Upper lobe of right lung (tissue), 1 donor: ENCODE data around the gene DPF1. TPM values are rescaled to one million over a fixed set of nuclear protein-coding genes. Genes with fewer than 3 reads are reported as not detected.

Source experiments
- ATAC-seq: fragments of 200-7000 bp; cut with Tn5 transposase; one replicate; pipeline ENCODE4 v1.9.1; 2020; ENCODE audit warnings: mild to moderate bottlenecking, moderate library complexity
- DNase-seq: peaks from one replicate; pipeline ENCODE4 v3.0.0-alpha.2; 2020
- H3K27ac ChIP-seq: fragments of 200-600 bp; one replicate; pipeline ENCODE4 v1.8.0; 2022
- H3K27me3 ChIP-seq: fragments of 200-600 bp; one replicate; pipeline ENCODE4 v1.8.0; 2022; ENCODE audit warnings: mild to moderate bottlenecking
- H3K36me3 ChIP-seq: fragments of 200-600 bp; one replicate; pipeline ENCODE4 v1.8.0; 2022
- H3K4me1 ChIP-seq: fragments of 200-600 bp; one replicate; pipeline ENCODE4 v1.8.0; 2022
- H3K4me3 ChIP-seq: fragments of 200-600 bp; one replicate; pipeline ENCODE4 v1.8.0; 2022; ENCODE audit warnings: mild to moderate bottlenecking
- H3K9me3 ChIP-seq: fragments of 200-600 bp; one replicate; pipeline ENCODE4 v1.8.0; 2022
- intact Hi-C: fragments of 100-400 bp; cut with DNase I; formaldehyde crosslinking; loops from one replicate; pipeline ENCODE4 v1.11.0; 2022
- total RNA-seq: library from RNA; stranded (reverse); fragmentation: NEBNext Ultra II Directional; extraction: Animal tissue kit (Norgen Biotek cat#: 25700); gene quantifications from one replicate; pipeline ENCODE4 v1.2.1, GENCODE V29; 2021
- TF ChIP-seq, protein P1 (sequence below): fragments of 200-600 bp; IDR thresholded peaks from one replicate; pipeline ENCODE4 v1.8.0; 2022; ENCODE audit warnings: antibody characterized with exemption
- donor health status: DM: no; HTN: yes; CAD: no; lungs with severe emphysema.

DPF1 gene
- total RNA-seq, 1 donor from 2014 or later = not detected

DNA sequence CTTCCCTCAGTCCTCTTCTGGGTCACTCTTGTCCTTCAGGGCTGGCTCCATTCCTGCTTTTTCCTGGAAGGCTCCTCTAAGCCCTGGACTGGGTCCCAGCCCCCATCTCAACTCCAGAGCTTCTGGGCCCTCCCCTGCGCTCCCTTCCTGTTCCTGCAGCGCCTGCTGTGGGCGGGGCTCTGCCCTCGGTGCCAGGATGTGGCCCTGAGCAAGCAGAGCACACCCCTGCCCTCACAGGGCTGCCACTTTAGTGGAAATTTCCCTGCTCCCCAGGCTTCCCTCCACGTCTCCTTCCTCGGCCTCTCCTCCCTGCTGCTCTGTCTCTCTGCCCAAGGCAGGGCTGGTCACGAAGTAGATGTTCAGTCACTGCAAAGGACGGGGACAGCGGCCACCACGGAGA is 28.8 kb downstream of the DPF1 start:
- intact Hi-C loops = no loop called here
- no peaks in the 10 kb centered on the region for H3K4me1 ChIP-seq
- TF ChIP-seq, protein P1, sequence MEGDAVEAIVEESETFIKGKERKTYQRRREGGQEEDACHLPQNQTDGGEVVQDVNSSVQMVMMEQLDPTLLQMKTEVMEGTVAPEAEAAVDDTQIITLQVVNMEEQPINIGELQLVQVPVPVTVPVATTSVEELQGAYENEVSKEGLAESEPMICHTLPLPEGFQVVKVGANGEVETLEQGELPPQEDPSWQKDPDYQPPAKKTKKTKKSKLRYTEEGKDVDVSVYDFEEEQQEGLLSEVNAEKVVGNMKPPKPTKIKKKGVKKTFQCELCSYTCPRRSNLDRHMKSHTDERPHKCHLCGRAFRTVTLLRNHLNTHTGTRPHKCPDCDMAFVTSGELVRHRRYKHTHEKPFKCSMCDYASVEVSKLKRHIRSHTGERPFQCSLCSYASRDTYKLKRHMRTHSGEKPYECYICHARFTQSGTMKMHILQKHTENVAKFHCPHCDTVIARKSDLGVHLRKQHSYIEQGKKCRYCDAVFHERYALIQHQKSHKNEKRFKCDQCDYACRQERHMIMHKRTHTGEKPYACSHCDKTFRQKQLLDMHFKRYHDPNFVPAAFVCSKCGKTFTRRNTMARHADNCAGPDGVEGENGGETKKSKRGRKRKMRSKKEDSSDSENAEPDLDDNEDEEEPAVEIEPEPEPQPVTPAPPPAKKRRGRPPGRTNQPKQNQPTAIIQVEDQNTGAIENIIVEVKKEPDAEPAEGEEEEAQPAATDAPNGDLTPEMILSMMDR = no peak
- no peak overlapping the region for H3K4me3 ChIP-seq
- no peaks in the 10 kb centered on the region for H3K27me3 ChIP-seq
- no peak for ATAC-seq
- no peak for DNase-seq
- H3K36me3 ChIP-seq = peaks cover 9% of the 10 kb centered on the region
- H3K27ac ChIP-seq = no peak overlapping the region
- no peaks in the 10 kb centered on the region for H3K9me3 ChIP-seq

DNA sequence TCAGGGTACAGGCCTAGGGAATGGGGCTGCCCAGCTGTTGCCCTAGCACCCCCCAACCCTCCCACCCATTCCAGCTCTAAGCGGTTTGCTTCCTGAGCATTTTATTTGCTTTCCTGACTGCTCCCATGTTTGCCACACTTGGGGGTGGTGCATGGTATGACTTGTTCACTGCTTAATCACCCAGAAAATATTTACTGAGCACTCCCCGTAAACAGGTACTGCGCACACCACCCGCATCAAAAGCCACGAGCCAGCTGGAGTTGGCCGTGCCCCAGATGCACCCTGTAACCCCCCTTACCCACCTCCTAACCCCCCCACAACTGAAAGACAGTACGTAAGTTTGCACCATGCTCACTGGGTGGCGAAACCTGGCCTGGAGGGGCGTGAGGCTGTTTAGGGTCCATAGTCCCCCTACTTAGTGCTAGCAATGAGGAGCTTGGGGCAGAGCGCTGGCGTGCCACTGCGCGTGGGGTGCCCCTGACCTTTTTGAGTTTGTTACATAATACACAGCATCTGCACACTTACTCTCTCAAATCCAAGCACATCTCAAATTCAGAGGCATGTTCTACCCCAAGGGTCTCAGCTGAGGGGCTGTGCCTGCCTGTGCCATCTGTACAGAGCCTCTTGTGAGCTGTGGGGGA is 29.8 kb downstream of the DPF1 start:
- no peaks in the 10 kb centered on the region for H3K27me3 ChIP-seq
- no peaks in the 10 kb centered on the region for H3K4me1 ChIP-seq
- intact Hi-C loops = no loop called here
- TF ChIP-seq, protein P1 = no peak
- H3K36me3 ChIP-seq = peaks cover 8% of the 10 kb centered on the region
- no peak overlapping the region for H3K4me3 ChIP-seq
- DNase-seq = no peak
- no peak overlapping the region for H3K27ac ChIP-seq
- H3K9me3 ChIP-seq = no peaks in the 10 kb centered on the region
- ATAC-seq = no peak

DNA sequence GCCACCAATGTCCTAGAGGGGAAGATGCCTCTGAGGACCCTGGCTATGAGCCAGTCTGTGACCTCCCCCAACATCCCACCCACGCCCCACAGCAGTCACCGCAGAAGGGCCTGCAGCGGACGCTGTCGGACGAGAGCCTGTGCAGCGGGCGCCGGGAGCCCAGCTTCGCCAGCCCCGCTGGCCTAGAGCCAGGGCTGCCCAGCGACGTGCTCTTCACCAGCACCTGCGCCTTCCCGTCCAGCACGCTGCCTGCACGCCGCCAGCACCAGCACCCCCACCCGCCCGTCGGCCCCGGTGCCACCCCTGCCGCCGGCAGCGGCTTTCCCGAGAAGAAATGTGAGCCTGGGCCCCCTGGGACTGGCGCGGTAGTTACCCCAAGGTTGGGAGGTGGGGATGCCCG is 30.6 kb downstream of the DPF1 start:
- no peak overlapping the region for H3K27ac ChIP-seq
- H3K27me3 ChIP-seq = no peaks in the 10 kb centered on the region
- H3K4me3 ChIP-seq = no peak overlapping the region
- no peaks in the 10 kb centered on the region for H3K4me1 ChIP-seq
- no peaks in the 10 kb centered on the region for H3K9me3 ChIP-seq
- DNase-seq = no peak
- peaks cover under 1% of the 10 kb centered on the region for H3K36me3 ChIP-seq
- no peak for ATAC-seq
- intact Hi-C loops = no loop called here
- TF ChIP-seq, protein P1 = no peak

DNA sequence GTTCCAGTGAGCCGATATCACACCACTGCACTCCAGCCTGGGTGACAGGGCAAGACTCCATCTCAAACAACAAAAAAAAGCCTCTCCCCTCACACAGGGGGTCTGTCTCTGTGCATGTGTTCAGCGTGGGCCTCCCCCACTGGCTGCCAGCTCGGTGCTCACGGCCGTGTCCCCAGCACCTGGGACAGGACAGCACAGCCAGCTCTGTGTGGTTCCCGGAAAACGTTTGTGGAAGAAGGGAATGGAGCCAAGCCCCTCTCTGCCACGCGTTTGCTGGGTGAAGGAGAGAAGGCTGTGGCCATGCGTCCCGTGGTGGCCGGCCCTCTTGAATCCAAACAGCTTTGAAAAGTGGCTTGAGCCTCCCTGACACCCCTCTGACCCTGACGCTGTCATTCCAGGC is 32.3 kb downstream of the DPF1 start:
- H3K27ac ChIP-seq = no peak overlapping the region
- H3K36me3 ChIP-seq = no peaks in the 10 kb centered on the region
- H3K27me3 ChIP-seq = no peaks in the 10 kb centered on the region
- TF ChIP-seq, protein P1 = no peak
- ATAC-seq (no peak), DNase-seq (no peak)
- H3K4me1 ChIP-seq = no peaks in the 10 kb centered on the region
- no peaks in the 10 kb centered on the region for H3K9me3 ChIP-seq
- intact Hi-C loops = no loop called here
- H3K4me3 ChIP-seq = no peak overlapping the region

DNA sequence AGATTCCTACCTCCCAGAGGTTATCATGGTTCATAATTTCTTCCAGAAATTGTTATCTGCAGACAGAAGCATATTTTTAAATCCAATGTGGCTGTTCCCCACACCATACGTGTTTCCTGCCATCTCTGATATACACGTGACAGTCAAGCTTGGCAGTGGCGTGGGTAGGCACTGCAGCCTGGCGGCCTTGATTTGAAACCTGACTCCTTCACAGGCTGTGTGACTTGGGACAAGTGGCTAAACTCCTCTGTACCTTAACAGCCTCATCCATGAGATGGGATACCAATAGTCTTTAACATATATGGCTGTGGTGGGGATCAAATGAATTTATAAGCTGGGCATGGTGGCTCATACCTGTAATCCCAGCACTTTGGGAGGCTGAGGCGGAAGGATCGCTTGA is 33.2 kb downstream of the DPF1 start:
- intact Hi-C loops = no loop called here
- ATAC-seq (no peak), DNase-seq (no peak)
- H3K36me3 ChIP-seq = no peaks in the 10 kb centered on the region
- no peaks in the 10 kb centered on the region for H3K4me1 ChIP-seq
- H3K9me3 ChIP-seq = no peaks in the 10 kb centered on the region
- TF ChIP-seq, protein P1 = no peak
- H3K27me3 ChIP-seq = no peaks in the 10 kb centered on the region
- no peak overlapping the region for H3K27ac ChIP-seq
- no peak overlapping the region for H3K4me3 ChIP-seq

DNA sequence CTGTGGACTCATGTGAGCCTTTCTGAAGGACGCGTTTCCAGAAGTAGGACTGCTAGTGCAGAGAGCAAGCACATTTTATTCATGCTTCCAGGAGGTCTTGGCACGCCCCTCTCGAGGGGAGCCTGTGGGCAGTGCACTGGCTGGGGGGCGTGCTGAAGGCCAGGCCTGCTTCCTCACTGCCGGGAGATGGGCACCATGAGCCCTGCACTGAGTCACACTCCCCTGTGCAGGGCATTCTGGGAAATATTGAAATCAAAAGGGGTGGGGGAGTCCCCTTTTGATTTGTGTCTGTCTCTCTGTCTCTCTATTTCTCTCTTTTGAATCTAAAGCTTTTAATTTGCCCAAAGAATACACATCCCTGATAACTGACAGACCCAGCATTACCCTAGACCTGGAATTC is 34.0 kb downstream of the DPF1 start:
- intact Hi-C loops = no loop called here
- Histone ChIP-seq H3K36me3 (no peaks in the 10 kb centered on the region), H3K27ac (no peak overlapping the region), H3K9me3 (no peaks in the 10 kb centered on the region), H3K27me3 (no peaks in the 10 kb centered on the region), H3K4me3 (no peak overlapping the region), H3K4me1 (no peaks in the 10 kb centered on the region)
- DNase-seq = no peak
- no peak for ATAC-seq
- TF ChIP-seq, protein P1 = no peak
